SK-N-SH (cell line): ENCODE measurements around the gene FIGN. TPM values are rescaled to one million over a fixed set of nuclear protein-coding genes. Genes with fewer than 3 reads are reported as not detected.

Experiments
- CTCF ChIA-PET: fragments of 300-600, 350-600 bp; formaldehyde crosslinking; extraction: SDS; loops from one replicate; lab custom pipeline; 2021; lab: Yijun Ruan, JAX
- POLR2A ChIA-PET: fragments of 350-600 bp; sonication (Branson Sonifier 250); formaldehyde crosslinking; extraction: SDS; loops from one replicate; lab custom pipeline; 2020; ENCODE audit warnings: antibody characterized with exemption, inconsistent platforms; lab: Yijun Ruan, JAX
- DNase-seq: peaks from one replicate; pipeline ENCODE4 v3.0.0; 2012
- H2AFZ ChIP-seq: fragments of 200-600 bp; sonication (generic); 2 replicates; pipeline ENCODE4 v1.8.1; 2016; ENCODE audit warnings: antibody characterized with exemption, mild to moderate bottlenecking, low read depth
- H3F3A ChIP-seq: fragments of 200-600 bp; sonication (generic); replicated peaks from 2 replicates; pipeline ENCODE3; 2016; ENCODE audit warnings: antibody characterized with exemption, mild to moderate bottlenecking; ENCODE audit not compliant: insufficient read depth
- H3K27ac ChIP-seq, 2 experiments: fragments of 200-500 bp in 1 of 2; fragments of 200-600 bp in 1 of 2; sonication (Bioruptor generic) in 1 of 2; sonication (generic), shearing (Covaris generic) in 1 of 2; 2 replicates each; pipeline versions ENCODE4 v1.5.1 to v1.6.1; 2014 to 2016; ENCODE audit warnings: low read depth in 2 of 2, inconsistent platforms in 1 of 2, low read length in 1 of 2, mild to moderate bottlenecking in 1 of 2, mixed read lengths in 1 of 2
- H3K27me3 ChIP-seq: fragments of 200-600 bp; sonication (generic), shearing (Covaris generic); 2 replicates; pipeline ENCODE4 v1.6.1; 2016; ENCODE audit warnings: mixed run types; ENCODE audit not compliant: insufficient read depth
- H3K36me3 ChIP-seq, 2 experiments: fragments of 200-500 bp in 1 of 2; fragments of 200-600 bp in 1 of 2; sonication (Bioruptor generic) in 1 of 2; sonication (generic) in 1 of 2; replicated peaks in 1 of 2; 2 replicates each; pipeline versions ENCODE3 to v1.5.1; 2014 to 2016; ENCODE audit warnings: low read length in 1 of 2, mild to moderate bottlenecking in 1 of 2; ENCODE audit not compliant: insufficient read depth in 2 of 2, control insufficient read depth in 1 of 2
- H3K4me1 ChIP-seq, 2 experiments: fragments of 200-500 bp in 1 of 2; fragments of 200-600 bp in 1 of 2; sonication (Bioruptor generic) in 1 of 2; sonication (generic), shearing (Covaris generic) in 1 of 2; 2 replicates each; pipeline versions ENCODE4 v1.5.1 to v1.6.1; 2014 to 2016; ENCODE audit warnings: low read depth in 1 of 2, low read length in 1 of 2, mixed run types in 1 of 2; ENCODE audit not compliant: insufficient read depth in 2 of 2, control insufficient read depth in 1 of 2
- H3K4me2 ChIP-seq: fragments of 200-600 bp; sonication (generic), shearing (Covaris generic); 2 replicates; pipeline ENCODE4 v1.6.1; 2017; ENCODE audit warnings: mixed run types
- H3K4me3 ChIP-seq, 2 experiments: fragments of 200-500 bp in 1 of 2; fragments of 200-600 bp in 1 of 2; sonication (Bioruptor generic) in 1 of 2; sonication (generic), shearing (Covaris generic) in 1 of 2; 2 replicates each; pipeline versions ENCODE4 v1.5.1 to v1.8.1; 2014 to 2016; ENCODE audit warnings: low read depth in 2 of 2, inconsistent platforms in 1 of 2, low read length in 1 of 2, mild to moderate bottlenecking in 1 of 2, mixed read lengths in 1 of 2, moderate library complexity in 1 of 2
- H3K79me2 ChIP-seq: fragments of 200-600 bp; sonication (generic); 2 replicates; pipeline ENCODE4 v1.8.1; 2017; ENCODE audit warnings: mild to moderate bottlenecking; ENCODE audit not compliant: insufficient read depth
- H3K9ac ChIP-seq: fragments of 200-600 bp; sonication (generic); 2 replicates; pipeline ENCODE4 v1.6.1; 2017; ENCODE audit warnings: mixed run types
- H3K9me2 ChIP-seq: fragments of 200-600 bp; sonication (generic); 2 replicates; pipeline ENCODE4 v1.6.1; 2017; ENCODE audit warnings: mixed run types
- H3K9me3 ChIP-seq: fragments of 200-600 bp; sonication (generic); 2 replicates; pipeline ENCODE4 v1.6.1; 2017; ENCODE audit warnings: mixed run types, mild to moderate bottlenecking, moderate library complexity
- H4K20me1 ChIP-seq: fragments of 200-600 bp; sonication (generic); 2 replicates; pipeline ENCODE4 v1.6.1; 2017; ENCODE audit warnings: mild to moderate bottlenecking, mixed run types; ENCODE audit not compliant: insufficient read depth
- CTCF ChIP-seq: fragments of 200-600 bp; sonication (generic); IDR thresholded peaks from 2 replicates; pipeline ENCODE4 v1.6.1; 2017; ENCODE audit warnings: antibody characterized with exemption, mild to moderate bottlenecking, moderate library complexity
- FOSL2 ChIP-seq: IDR thresholded peaks from 2 replicates; pipeline ENCODE4 v1.4.0; 2012; ENCODE audit warnings: low read depth, mild to moderate bottlenecking, moderate library complexity, borderline replicate concordance
- IRF3 ChIP-seq: fragments of 150-350 bp; IDR thresholded peaks from 2 replicates; pipeline ENCODE4 v1.6.1; 2016; ENCODE audit warnings: mild to moderate bottlenecking, low read depth, low read length
- MAX ChIP-seq: IDR thresholded peaks from 2 replicates; pipeline ENCODE4 v1.4.0; 2012; ENCODE audit warnings: low read depth
- PBX3 ChIP-seq: IDR thresholded peaks from 2 replicates; pipeline ENCODE4; 2012
- RFX5 ChIP-seq: IDR thresholded peaks from 2 replicates; pipeline ENCODE4 v1.6.1; 2012; ENCODE audit warnings: mild to moderate bottlenecking, improper control_type of control experiment, low read length
- RXRA ChIP-seq: IDR thresholded peaks from 2 replicates; pipeline ENCODE4 v1.4.0; 2012; ENCODE audit warnings: low read depth, mild to moderate bottlenecking, borderline replicate concordance
- USF2 ChIP-seq: fragments of 150-350 bp; IDR thresholded peaks from 2 replicates; pipeline ENCODE4 v1.6.1; 2017; ENCODE audit warnings: antibody characterized with exemption, low read length, low read depth, borderline replicate concordance
- WGBS: methylation state at CpG from one replicate; pipeline ENCODE4 v1.1.6; 2017; ENCODE audit warnings: low lambda C conversion rate; 5-methylcytosine and 5-hydroxymethylcytosine counted together
- polyA plus RNA-seq, 3 experiments: library from polyadenylated mRNA; depleted of rRNA; stranded (reverse); fragments of >200 nt; gene quantifications; 2 replicates each; pipeline ENCODE4 v1.2.3, GENCODE V29; 2012

Gene FIGN
- polyA plus RNA-seq, 1 of the 3 experiments (the other 2 are of a cell fraction), result 0.74 TPM

- TF ChIP-seq USF2 (no peak), CTCF (no peak)
Observed at GRCh38 chr2:163630836-163631235, 105.0 kb downstream of the FIGN start (continued).

GRCh38 chr2:163626639-163627109, 109.1 kb downstream of the FIGN start:
- CTCF ChIA-PET, result no interaction called here
- WGBS, result 86% methylated on average over 7 of the region's 7 CpGs

More at GRCh38 chr2:163626639-163627109, 109.1 kb downstream of the FIGN start:
- DNase-seq, result no peak
- H3K9me3 ChIP-seq, result no peaks in the 10 kb centered on the region
- no peak overlapping the region for H3K9ac ChIP-seq
- H3K27ac ChIP-seq, result no peak overlapping the region
- no peaks in the 10 kb centered on the region for H3K27me3 ChIP-seq
- no peaks in the 10 kb centered on the region for H4K20me1 ChIP-seq
- H3K36me3 ChIP-seq, result no peaks in the 10 kb centered on the region
- H3K4me2 ChIP-seq, result no peak overlapping the region
- H3K79me2 ChIP-seq, result no peaks in the 10 kb centered on the region
- H2AFZ ChIP-seq, result no peak overlapping the region
- TF ChIP-seq RFX5 (no peak), MAX (no peak), PBX3 (no peak), IRF3 (no peak), RXRA (no peak), FOSL2 (no peak)
- TF ChIP-seq, all 33 proteins: peak for 0
- H3K9me2 ChIP-seq, result no peaks in the 10 kb centered on the region
- no peaks in the 10 kb centered on the region for H3F3A ChIP-seq
- no peaks in the 10 kb centered on the region for H3K4me1 ChIP-seq
- POLR2A ChIA-PET, result no interaction called here
- no peak overlapping the region for H3K4me3 ChIP-seq
